ENCODE results near the gene POC5.

POC5 gene

DNA sequence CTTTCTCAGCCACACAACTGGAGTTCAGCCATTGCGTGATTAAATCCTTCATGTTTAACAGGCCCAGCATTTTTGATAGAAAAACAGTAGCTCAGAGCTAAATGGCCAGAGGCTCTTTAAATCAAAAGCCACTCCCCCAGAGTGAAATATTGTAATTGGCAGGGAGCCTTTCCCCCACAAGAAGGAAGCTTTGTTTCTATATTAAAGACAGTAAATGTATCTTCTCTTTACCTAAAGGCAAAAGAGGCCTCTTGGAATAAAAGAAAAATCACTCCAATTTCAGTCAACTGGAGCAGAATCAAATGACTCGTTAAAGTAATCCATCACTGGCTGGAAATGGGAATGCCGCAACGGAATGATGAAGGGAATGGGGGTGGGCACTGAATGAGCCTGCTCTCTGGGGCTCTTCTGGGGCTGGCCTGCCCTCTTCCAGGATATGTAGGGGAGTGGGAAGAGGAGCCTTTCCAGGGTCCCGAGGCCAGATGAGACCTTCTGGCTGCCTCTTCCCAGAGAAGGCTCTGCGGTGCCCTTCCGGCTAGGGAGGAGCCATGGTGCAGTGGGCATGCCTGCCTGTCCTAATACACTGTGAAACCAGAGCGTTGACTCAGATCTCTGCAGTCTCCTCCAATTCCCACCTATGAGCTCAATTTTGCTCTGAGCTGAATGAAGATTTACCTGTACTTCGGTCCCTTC, 60.8 kb downstream of the POC5 start:
- DNase-seq = peak; percentile 62

DNA sequence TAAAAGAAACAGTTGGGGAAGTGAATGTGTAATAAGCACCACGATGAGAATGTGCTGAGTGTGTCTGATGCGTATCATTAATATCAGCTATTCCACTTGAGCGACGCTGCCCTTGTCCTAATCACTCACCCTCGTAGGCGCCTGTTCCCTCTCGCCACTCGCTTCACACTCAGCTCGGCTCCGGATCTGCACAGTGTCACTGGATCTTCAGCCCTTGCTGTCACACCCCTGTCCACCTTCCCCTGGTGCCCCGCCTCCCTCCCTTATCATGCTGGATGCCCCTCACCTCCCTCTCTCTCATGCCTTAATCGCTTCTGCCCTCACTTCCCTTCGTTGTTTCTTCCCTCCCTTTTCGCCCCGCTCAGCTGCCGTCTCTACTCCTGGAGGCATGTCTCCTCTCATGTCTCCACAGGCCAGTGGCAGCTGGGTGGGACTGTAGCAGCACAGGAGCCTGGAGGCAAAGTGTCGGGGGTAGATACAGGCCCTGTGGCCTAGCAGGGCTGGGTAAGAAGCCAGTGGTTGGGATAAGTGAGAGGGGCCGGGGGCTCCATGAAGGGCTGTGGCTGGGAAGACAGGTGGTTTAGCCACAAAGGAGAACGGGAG, 62.4 kb downstream of the POC5 start:
- DNase-seq = no peak

DNA sequence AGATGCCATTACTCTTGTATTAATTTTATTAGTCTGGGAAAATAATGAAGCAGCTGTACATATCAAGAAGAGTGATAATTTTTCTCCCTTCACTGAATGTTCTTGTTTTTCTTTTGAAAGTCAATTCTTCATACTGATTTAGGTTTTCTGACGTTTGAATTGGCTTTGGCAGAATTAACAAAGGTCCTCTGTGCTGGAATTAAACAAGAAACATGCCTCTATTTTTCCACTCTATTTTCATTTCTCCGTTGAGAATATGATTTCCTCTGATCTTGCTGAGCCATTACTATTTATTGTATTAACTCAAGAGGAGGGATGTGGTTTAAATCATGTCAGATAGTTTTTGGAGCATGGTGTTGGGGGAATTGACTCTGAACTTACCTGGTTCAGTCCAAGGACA, 63.7 kb downstream of the POC5 start:
- DNase-seq = no peak

DNA sequence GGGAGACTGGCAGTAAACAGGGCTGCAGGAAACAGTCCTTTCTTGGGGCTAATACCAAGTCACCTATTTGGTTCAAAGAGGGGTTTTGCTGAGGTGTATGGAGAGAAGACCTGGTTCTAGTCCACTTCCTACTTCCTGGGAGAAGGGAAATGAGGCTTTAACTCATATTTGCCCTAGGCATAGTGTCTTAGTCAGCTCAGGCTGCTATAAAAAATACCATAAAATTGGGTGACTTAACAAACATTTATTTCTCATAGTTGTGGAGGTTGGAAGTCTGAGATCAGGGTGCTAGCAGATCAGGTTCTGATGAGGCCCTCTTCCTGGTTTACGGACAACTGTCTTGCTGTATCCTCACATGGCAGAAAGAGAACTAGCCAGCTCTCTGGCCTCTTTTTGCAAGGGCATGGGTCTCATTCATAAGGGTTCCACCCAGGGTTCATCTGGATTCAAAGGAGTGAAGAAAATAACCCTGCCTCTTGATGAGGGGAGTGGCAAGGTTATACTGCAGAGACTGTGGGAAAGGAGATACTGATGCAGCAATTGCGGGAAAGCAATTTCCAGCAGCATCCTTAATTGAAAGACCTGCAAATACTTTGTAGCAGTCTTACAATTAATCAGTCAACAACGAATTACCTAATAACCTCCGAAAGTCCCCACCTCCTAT, 65.5 kb downstream of the POC5 start:
- no peak for DNase-seq

DNA sequence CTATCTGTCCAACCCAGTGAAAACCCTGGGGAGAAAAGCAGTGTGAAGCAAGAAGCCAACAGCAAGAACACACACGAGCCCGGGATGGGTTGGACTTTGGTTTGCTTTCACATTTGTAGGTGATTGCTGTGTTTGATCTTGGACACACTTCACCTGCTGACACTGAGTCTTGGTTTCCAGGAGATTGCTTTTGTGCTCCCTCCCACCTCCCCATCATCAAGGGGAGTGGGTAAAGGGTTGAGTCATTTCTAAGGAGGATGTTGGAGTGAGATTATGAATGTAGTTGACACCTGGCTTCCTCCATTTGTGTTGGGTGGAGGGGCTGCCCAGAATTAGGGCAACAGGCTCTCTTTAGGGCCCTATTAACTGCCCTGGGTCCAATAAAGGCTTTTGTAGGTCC, 68.5 kb downstream of the POC5 start:
- no peak for DNase-seq

DNA sequence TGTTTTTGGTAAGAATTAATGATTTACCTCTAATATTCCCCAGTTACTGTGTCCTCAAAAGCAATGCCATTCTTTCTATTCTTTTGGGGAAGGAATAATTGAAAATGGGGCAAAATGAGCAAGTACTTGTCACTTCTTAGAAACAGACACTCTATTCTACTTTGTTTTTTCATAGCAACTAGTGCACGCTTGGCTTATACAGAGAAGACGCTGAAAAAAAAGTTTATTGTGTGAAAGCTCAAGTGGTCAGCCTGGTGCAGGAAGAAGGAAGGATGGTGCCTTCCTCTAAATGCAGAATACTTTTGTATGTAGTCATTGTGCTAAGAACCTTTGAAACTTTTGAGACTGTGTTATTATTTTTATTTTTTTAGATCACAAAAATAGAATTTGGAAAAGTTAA, 76.4 kb downstream of the POC5 start:
- DNase-seq = no peak

DNA sequence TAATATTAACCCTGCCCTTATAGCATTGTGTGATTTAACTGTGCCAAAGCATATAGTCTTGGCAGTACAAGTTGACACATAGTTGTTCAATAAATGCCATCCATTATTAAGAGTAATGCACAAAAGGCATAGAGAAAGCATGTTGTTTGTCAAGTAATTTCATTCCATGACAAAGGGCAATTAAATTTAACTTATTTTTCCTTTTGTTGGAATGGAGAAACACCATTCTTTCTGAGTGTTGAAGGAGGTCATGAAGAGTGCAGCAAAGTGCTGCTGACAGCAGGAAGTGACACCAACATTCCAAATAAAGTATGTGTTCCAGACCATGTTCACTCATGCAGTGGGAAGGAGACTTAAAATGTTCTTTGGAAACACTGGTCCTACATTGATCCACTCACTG, 76.8 kb downstream of the POC5 start:
- peak; percentile 74 for DNase-seq

DNA sequence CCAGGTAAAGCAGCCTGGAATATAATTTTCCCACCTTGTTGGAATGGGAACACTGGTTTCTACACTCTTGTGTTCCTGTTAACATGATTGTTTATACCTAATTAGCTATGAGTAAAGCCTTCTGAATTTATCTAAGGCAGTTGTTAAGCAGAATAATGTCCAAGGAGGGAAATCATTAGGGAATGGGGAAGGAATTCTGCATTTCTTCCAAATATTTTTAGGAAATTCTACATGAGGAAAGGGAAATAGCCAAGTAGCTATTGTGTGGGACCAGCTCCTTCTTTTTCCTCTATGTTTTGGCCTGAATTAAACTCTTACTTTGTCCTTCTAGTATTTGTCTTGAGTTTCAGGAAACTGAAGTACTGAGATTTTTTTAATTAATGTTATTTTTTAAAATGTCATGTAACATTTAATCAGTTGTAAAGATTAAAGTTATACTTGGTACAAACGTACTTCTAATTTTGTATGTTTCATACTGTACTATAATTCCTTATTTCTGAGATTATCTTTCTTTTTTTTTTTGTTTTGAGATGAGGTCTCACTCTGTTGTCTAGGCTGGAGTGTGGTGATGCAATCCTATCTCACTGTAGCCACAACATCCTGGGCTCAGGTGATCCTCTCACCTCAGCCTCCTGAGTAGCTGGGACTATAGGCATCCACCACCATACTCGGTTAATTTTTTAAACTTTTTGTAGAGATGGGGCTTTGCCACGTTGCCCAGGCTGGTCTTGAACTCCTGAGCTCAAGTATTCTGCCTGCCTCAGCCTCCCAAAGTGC, 77.5 kb downstream of the POC5 start:
- DNase-seq = no peak

DNA sequence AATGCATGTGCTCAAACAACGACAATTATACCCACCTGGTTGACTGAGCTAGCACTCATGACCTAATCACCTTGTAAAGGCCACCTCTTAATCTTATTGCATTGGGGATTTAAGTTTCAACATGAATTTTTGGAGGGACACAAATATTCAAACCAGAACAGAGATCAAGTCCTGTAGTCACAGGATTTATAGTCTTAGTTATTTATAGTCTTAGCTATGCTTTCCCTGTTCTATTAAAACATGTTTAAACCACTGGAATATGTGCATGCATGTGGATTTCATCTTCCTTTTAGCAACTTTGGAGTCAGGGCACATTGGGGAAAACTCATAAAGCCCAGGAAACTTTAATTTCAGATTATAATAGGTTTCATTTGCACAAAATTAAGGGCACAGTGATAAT, 79.3 kb downstream of the POC5 start:
- no peak for DNase-seq

DNA sequence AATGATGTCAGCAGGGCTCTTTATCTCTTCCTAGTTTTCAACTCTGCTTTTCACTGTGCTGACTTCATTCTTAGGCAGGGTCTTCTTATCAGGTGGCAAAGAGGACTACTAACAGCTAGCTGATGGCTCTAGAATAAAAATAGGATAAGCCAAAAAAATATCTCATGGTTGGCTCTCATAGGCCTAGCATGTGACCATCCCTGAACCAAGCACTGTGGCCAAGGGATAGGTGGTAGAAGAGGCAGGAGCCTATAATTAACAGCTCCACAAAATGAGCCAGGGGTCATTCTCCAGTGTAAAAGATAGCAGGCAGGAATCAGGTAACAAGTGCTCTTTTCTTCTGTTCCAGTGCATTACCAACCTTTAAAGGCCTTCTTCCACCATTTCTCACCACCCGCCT, 84.9 kb downstream of the POC5 start:
- DNase-seq = no peak

DNA sequence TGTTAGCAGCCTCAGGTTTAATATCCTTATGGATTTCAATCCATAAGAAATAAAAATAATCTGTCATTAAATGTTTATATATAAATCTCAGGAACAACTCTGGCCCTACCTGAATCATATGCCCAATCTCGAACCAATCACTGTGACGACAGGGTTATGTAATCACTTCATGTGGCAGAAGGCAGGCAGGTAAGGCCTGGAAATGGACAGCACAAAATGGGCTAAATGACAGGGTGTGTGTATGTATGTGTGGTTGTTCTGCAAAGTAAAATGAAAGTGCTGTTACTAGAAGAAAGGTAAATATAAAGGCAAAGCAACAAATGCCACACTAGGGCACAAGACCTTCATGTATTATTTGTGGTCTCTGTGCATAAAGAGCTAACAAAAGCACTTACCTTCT, 86.4 kb downstream of the POC5 start:
- DNase-seq = no peak

DNA sequence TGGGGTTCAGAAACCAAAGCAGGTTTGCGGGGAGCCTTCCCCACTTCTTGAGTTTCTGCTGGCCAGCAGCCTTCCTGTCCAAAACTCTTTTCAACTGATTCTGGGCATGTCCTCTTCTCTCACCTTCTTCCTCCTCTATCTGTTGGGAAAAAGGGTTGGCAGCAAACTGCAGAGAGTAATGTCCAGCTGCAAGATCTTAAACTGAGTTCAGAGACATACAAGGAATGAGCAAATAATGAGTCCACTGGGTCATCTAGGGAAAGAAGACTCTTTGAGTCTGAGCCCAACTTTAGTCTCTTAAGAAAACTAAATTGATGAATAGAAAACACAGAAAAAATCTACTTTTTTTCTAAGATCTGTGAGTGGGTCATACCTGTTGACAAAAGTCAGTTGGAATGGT, 89.4 kb downstream of the POC5 start:
- DNase-seq = no peak

DNA sequence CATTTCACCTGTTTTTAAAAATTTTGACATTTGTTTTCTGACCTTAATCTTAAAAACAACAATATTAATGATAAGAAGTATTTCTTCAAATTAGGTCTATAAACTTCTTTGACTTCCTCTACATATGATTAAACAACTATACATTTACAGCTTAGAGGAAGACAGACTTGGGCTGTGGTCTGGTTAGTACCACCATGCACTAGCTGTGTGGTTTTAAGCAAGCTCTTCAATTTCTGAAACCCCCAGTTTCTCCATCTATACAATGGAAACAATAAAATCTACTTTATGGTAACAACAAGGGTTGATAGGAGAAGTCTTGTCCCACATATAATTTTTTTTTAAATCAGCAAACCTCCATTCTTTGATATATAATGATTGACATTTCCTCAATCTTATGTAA, 90.3 kb downstream of the POC5 start:
- no peak for DNase-seq

All from HCEC 1CT (cell line).